Bone marrow (tissue), 2 donors: ENCODE measurements around the gene HDGFL2.

Experiments
- DNase-seq, 2 donors: peaks; one replicate each; lab custom pipeline; 2025; lab: John Stamatoyannopoulos, UW

Gene HDGFL2

DNA sequence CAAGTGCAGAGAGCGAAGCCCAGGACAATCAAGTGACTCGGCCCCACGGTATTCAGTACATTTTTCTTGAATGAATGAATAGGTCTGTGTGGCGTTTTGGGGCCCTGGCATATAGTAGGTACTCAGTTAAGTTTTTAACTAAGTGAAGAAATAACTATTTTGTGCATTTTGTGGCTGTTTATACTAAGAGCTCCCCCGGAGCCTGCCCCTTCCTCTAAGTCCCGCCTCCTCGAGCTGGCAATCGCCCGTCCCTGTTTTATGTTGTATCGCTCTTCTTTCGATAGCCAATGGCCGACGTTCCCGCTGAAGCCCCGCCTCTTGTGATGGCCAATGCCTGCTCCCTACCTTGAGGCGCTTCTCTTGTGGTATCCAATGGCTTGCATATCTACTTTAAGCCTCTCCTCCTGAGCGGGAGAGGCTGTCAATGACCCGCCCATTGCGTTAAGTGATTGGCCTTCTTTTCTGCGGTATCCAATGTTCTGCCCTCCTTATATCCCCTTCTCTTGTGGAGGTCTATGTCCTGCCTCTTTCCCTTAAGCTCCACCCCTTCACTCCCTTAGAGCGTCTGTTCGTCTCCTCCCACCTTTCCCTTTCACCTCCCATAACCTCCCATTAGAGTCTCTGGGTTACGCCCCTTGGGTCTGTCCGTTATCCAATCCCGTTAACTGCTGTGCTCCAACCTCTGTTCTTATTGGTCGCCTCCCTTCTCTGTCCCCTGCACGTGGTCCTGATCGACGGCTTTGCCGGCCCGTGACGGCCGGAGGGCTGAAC, 509 bp upstream of the HDGFL2 start:
- peak; percentile 76 to 100 for DNase-seq

DNA sequence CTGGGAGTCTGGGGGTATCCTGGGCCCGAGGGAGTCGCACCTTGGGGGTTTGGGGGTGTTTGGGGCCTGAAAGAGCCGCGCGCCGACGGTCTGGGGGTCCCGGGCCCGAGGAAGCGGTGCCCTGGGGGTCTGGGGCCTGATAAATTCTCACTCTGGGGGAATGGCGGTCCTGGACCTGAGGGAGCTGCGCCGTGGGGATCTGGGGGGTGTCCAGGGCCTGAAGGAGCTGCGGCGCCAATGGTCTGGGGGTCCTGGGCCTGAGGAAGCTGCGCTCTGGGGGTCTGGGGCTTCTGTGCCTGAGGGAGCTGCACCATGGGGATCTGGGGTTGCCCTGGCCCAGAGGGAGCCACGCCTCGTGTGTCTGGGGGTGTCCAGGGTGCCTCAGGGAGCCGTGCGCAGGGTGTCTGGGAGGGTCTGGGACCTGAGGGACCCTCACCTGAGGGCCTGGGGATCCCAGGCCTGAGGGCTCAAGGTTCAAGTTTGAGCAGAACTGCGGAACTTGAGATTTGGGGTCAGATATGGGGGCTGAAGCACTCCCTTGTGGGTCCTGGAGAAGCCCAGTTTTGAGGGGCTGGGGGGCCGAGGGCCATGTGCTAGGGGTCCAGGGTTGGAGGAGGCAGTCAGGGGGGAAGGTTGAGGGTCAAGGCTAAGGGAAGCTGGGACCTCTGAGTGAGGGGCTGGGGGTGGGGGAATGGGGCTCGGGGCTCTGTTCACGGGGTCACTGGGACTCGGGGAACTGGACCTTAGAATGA, 1.1 kb downstream of the HDGFL2 start:
- DNase-seq: no peak

DNA sequence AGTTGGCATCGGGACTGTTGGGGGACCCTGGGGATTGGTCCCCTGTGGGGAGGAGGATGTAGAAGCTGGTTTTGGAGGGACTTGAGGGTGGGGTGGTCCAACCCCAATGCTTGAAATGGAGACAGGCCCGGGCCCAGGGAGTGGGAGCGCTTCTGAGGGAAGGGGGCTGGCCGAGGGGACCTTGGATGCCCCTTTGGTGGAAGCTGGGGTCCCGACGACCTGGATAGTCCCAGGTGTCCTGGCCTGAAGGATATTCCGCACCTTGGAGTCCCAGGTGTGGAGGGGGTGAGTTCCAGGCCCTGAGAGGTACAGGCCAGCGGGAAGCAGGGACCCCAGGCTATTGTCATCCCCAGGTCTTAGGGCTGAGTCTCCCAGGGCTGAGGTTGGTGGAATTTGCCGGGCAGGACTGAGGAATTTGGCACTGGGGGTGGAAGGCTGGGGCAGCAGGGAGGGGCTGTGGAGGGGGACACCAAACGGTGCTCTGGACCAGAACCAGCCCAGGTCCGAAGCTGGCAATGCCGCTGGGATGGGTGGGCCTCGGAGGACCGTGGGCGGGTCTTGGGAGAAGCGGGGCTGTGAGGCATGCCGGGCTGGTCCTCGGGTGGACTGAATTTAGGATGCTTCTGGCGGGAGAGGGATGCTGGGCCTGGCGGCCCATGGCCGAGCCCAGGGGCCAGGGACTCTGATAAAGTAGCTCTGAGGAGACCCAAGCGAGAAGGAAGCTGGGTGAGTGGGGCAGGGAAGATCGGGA, 1.8 kb downstream of the HDGFL2 start:
- no peak for DNase-seq

DNA sequence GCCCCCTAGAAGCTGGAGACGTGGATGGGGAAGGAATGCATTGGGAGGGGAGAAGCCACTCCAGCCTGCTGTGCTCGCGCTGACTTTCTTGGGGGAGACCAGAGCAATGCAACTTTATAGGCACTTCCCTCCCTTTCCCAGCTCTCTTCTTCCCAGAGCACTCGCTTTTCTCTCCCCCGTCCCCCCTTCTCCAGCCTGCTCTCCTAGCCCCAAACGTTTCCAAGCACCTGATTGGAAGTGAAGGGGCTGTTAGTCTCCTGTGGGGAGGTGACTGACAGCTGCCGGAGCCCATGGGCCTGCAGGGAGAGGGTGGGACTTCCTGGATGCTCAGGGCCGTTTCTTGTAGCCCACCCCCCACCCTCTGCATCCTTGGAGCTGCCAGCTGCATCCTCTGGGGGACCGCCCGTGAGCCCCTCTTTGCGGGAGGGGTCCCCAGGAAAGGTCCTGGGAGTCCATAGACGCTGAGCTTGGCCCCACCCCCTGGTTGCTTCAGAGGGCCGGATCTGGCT, 2.5 kb downstream of the HDGFL2 start:
- DNase-seq: no peak

DNA sequence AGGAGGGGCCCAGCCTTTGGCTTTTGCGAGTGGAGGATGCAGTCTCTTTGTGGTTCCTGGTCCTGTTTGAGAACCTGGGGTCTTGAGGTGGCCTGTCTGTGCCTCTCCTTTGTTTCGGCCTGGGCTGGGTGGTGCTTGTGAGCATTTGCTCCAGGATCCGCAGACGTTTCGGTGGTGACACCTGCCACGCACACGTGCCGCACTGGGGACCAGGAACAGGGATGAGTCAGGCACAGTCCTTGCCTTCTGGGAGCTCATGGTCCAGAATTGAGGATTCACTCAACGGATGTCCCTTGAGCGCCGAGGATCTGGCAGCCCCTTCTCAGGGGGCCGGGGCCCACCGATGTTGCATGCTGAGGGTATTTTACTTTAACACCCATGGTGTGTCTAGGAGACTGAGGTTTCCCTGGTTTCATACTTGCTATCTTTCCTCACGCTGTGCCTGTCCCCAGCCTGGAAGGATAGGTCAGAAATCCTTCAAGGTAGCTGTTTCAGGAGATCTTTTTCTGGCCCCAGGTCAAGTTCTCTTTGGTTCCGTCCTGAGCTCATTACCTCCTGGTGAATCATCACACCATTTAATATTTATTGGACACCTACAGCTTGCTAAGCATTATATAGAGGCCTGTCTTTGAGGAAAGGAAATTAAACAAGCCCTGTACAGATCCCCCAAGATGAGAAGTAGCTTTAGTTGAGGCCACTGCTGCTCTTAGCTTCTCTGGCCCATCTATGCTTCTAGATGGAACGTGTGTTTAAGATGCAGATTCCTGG, 5.1 kb downstream of the HDGFL2 start:
- DNase-seq: no peak

DNA sequence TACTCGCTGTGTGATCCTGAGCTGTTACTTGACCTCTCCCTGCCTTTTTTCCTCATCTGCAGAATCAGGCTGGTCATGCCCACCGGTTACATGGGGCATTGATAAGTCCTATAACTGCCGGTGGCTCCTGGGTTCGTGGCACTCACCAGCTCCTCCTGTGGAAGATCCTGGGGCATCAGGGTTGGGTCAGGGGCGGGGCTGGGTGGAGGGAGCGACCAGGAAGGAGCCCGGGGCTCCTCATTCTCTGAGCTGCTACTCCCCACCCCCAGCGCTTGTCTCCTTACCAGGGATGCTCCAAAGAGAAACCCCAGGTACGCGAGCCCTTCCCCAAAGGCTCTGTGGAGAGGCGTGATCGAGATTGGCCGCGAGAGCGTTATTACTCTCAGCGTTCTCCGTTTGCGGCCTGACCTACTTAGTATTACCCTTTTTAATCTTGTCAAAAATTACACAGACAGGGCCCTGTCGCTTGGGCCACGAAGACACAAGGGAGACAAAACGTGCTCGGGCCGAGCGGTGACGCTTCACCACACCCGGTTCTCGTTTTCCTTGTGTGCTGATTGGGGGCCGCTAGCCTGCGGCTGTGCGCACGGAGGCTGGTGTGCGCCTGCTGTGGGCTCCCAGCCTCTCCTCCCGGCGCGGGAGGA, 10.7 kb downstream of the HDGFL2 start:
- no peak for DNase-seq

DNA sequence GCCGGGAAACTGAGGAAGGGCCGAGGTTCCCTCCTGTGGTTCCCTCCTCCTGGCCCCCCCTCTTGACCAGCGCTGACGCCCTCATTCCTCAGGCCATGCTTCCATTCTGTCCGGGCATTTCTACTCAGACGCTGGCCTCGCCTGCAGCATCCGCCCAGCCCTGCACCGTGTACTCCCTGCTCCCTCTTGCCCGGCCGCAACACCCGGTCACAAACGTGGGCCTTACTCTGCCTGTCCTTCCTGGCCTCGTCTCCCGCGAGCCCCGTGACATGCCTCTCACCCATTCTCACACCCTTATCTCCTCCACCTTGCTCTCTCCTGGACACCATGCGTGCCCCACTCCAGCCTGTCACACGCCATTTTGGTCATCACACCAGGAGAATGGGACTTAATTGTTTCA, 11.3 kb downstream of the HDGFL2 start:
- no peak for DNase-seq

DNA sequence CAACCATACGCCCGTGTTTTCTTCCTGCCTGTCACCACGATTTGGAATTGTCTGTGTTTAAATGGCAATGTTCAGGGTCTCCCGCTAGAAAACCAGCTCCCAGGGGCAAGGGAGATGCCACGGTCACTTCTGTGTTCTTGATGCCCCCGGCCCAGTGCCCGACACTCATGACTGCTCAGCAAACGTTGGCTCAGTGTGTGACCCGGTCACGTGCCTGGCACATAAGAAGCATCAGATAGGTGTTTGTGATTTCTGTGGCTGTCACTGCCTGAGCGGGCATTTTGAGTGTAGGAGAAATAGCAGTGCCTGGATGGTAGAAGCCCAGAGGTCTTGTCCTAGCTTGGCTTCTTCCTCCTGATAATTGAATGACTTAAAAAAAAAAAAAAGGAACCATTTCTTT, 15.5 kb downstream of the HDGFL2 start:
- no peak for DNase-seq

DNA sequence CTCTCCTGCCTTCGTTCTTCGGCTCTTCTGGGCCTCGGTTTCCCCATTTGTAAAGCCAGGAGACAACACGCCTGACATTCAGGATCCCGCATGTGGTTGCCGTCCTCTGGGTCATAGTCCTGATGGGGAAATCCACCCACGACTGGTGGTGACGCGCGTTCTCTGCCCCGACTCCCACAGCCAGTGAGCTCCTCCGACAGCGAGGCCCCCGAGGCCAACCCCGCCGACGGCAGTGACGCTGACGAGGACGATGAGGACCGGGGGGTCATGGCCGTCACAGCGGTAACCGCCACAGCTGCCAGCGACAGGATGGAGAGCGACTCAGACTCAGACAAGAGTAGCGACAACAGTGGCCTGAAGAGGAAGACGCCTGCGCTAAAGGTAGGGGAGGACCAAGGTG, 16.4 kb downstream of the HDGFL2 start:
- no peak for DNase-seq

DNA sequence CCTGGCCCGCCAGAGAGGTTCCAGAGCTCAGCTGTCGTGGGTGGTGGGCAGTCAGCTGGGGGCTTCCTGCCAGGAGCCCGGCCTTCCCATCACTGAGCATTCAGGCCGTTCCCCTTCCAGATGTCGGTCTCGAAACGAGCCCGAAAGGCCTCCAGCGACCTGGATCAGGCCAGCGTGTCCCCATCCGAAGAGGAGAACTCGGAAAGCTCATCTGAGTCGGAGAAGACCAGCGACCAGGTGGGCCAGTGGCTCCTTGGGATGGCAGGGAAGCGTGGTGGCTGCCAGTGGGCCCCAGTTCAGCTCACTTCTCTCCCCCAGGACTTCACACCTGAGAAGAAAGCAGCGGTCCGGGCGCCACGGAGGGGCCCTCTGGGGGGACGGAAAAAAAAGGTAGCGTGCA, 19.3 kb downstream of the HDGFL2 start:
- DNase-seq: no peak

DNA sequence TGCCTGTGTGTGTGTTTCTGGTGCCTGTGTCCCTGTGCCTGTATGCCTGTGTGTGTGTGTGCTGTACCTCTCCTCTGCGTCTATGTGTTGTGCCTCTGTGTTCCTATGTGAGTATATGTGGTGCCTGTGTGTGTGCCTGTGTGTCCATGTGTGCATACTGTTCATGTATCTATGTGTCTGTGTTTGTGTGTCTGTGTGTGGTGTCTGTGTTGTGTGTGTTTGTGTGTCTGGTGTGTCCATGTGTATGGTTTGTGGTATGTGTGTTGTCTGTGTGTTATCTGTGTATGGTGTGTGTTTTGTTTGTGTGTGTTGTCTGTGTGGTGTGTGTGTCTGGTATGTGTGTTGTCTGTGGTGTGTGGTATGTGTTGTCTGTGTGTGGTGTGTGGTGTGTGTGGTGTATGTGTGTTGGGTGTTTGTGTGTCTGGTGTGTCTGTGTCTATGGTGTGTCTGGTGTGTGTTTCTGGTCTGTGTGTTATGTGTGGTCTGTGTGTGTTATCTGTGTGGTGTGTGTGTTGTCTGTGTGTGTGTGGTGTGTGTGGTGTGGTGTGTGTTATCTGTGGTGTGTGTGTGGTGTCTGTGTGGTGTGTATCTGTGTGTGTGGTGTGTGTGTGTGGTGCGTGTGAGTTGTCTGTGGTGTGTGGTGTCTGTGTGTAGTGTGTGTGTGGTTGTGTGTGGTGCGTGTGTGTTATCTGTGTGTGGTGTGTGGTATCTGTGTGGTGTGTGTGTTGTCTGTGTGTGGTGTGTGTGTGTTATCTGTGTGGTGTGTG, 20.4 kb downstream of the HDGFL2 start:
- no peak for DNase-seq

DNA sequence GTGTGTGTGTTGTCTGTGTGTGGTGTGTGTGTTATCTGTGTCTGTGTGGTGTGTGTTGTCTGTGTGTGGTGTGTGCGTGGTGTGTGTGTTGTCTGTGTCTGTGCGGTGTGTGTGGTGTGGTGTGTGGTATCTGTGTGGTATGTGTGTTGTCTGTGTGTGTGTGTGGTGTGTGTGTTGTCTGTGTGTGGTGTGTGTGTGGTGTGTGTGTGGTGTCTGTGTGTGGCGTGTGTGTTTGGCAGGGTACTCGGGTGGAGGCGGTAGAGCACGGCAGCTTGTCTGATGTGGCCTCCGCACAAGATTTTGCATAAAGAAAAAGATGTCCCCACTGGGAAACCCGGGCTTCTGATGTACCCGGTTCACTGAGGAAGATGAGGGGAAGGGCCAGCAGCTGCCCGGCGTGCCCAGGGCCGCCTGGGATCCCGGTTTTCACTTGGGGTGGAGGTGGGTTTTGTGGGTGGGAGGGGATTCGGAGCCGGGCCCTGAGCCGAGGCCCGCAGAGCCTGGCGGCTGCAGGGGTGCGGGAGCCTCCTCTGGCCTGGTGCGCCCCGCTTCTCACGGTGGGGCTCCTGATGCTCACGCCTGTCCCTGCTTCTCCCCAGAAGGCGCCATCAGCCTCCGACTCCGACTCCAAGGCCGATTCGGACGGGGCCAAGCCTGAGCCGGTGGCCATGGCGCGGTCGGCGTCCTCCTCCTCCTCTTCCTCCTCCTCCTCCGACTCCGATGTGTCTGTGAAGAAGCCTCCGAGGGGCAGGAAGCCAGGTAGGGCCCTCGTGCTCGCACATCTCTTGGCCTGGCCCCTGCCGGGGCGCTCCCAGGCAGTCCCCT, 21.2 kb downstream of the HDGFL2 start:
- no peak for DNase-seq

DNA sequence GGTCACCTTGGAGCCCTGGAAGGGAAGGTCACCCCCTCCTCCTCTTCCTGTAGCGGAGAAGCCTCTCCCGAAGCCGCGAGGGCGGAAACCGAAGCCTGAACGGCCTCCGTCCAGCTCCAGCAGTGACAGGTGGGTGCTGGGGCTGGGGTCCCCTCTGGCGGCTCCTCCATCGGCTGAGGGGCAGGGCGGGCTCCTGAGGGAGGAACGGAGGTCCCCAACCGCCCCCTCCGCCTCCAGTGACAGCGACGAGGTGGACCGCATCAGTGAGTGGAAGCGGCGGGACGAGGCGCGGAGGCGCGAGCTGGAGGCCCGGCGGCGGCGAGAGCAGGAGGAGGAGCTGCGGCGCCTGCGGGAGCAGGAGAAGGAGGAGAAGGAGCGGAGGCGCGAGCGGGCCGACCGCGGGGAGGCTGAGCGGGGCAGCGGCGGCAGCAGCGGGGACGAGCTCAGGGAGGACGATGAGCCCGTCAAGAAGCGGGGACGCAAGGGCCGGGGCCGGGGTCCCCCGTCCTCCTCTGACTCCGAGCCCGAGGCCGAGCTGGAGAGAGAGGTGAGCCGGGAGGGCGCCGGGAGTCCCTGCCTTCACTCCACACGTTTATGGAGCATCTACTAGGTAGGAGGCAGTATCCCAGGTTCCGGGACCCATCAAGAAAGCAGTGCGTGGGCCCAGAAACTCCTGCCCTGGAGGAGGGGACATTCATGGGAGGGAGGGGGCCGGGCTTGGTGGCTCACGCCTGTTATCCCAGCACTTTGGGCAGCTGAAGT, 22.0 kb downstream of the HDGFL2 start:
- DNase-seq: no peak

DNA sequence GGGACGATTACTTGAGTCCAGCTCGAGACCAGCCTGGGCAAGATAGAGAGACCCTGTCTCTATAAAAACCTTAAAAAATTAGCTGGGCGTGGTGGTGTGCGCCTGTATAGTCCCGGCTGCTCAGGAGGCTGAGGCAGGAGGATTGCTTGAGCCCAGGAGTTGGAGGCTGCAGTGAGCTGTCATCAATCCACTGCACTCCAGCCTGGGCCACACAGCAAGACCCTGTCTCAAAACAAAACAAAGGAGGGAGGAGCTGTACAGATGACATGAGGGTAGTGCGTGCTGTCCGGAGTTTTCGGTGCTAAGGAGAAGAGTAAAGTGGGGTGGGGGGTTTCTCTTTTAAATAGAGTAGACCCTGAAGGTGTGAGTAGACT, 22.6 kb downstream of the HDGFL2 start:
- DNase-seq: no peak

DNA sequence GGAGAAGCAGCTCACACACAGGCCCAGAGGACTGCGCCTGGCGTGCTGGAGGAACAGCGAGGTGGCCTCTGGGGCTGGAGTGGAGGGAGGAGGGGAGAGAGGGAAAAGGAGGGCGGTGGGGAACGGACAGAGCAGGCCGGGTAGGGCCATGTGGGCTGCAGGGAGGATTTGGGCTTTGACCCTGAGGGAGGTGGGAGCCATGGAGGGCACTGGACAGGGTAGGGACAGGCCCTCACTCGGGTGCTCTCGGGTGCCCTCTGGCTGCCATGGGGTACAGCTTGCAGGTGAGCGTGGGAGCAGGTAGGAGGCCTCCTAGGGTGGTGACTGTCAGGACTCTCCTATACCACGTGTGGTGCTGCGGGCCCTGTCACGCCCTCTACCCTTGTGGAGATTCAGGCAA, 23.4 kb downstream of the HDGFL2 start:
- DNase-seq: no peak

DNA sequence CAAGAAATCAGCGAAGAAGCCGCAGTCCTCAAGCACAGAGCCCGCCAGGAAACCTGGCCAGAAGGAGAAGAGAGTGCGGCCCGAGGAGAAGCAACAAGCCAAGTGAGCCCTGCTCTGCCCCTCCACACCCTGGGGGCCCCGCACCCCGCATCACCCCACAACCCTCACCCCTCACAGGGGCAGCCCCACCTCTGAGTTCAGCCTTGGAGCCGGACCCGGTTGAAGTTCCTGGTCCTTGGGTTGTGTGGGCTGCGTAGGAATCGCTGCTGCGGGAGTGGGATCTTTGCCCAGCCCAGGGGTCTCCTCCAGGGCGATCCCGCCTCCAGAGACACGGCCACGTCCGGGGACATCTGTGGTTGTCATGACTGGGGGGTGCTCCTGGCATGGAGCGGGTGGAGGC, 24.2 kb downstream of the HDGFL2 start:
- no peak for DNase-seq

DNA sequence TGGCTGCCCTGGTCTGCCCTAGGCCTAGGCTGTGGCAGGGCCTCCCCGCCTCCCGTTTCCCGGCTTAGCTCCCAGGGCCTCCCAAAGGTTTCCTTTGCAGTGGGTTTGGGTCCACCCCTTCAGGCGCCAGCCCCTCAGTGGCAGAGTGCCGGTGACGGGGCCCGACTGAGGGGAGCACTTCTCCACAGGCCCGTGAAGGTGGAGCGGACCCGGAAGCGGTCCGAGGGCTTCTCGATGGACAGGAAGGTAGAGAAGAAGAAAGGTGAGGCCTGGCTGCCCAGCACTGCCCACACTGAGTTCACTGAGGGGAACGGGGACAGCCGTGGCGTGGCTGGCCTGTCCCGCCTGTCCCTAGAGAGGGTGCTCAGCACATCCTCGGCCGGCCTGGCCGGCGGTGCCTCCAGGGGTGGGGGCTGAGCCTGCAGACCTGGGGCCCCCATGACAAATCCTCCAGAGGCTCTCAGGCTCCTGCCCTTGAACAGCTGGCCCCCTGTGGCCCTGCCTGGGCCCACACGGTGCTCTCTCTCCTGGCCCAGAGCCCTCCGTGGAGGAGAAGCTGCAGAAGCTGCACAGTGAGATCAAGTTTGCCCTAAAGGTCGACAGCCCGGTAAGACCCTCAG, 25.8 kb downstream of the HDGFL2 start:
- no peak for DNase-seq

DNA sequence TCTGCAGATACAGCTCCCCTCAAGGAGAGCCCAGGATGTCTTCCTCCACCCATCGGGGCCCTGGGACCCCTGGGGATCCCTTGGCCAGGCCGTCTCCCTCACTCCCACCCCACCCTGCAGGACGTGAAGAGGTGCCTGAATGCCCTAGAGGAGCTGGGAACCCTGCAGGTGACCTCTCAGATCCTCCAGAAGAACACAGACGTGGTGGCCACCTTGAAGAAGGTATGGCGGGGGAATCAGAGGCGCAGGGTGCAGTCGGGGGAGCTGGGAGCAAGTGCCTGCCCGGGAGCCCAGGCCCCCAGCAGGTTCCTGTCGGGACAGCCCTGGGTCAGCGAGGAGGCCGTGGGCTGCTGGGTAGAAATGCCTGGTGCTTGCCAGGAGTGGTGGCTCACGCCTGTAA, 26.6 kb downstream of the HDGFL2 start:
- DNase-seq: no peak

DNA sequence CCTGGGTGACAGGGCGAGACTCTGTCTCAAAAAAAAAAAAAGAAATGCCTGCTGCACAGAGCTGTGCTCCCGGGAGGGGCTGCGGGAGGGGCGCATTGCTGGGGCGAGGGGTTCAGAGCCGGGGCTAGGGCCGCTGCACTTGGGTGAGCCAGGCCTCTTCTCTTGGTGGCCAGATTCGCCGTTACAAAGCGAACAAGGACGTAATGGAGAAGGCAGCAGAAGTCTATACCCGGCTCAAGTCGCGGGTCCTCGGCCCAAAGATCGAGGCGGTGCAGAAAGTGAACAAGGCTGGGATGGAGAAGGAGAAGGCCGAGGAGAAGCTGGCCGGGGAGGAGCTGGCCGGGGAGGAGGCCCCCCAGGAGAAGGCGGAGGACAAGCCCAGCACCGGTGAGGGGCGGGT, 27.2 kb downstream of the HDGFL2 start:
- DNase-seq: no peak
